GM19372 (cell line): ENCODE results near the gene CNTN2.

Experiments
- ATAC-seq: cut with Tn5 transposase; IDR thresholded peaks from one replicate; pipeline ENCODE4 v1.9.1; 2021; ENCODE audit warnings: mild to moderate bottlenecking, low read depth, moderate library complexity; ENCODE audit not compliant: unreplicated experiment

The CNTN2 gene

DNA sequence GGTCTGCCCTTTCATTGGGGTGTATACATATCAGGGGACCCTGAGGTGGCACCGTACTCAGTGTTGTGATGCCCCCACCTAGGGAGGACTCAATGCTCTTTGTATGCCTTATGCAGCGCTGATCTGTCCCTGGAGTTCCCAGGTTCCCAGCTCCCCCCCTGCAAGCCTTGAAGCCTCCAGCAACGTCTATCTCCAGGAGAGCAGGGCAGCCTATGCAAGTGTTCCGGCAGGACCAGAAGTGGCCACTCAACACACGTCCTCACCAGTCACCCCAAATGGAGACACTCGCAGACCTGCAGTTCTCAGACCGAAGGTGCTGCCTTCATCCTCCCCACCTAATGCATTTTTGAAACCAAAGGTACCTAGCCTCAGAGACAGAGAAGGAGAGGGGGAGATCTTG lies 25.2 kb upstream of the CNTN2 start:
- no peak for ATAC-seq

DNA sequence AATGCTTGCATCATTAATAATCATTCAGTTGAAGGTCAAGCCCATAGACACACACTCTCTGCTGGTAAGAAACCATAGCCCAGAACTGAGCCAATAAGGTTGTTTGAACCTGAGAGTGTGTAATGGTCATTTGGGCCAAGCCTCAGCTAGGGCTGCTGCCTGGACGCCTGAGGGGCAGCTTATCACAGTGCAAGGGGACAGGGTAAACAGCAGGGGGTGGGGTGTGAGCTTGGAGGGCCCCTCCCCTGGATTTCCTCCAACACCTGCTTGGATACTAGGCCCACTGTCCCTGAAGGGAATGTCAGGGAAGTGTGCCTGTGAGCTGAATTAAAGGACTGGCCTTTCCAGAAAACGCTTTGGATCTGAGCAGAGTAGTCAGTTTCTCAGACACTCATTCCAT lies 24.6 kb upstream of the CNTN2 start:
- ATAC-seq, result no peak

DNA sequence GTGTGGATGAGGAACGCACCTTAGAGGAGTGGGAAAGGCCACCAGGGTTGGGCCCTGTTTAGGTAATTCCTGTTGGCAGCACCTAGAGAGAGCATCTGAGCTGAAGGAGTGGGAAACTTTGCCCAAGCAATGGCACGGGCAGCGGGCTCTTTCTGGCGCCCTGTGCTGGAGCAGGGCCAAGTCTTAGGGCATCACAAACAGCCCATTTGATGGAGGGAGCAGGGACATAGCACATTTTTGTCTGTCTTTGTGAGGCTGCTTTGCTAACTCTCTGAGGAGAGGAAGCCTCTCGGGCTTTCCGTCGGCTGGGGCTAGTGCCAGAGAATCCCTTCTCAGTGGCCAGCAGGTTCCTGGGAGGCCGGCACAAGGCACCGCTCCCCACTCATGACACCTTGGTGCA lies 22.5 kb upstream of the CNTN2 start:
- ATAC-seq, result no peak

- no peak for ATAC-seq
These were observed 18.3 kb upstream of the CNTN2 start for GRCh38 chr1:205024679-205025078.

DNA sequence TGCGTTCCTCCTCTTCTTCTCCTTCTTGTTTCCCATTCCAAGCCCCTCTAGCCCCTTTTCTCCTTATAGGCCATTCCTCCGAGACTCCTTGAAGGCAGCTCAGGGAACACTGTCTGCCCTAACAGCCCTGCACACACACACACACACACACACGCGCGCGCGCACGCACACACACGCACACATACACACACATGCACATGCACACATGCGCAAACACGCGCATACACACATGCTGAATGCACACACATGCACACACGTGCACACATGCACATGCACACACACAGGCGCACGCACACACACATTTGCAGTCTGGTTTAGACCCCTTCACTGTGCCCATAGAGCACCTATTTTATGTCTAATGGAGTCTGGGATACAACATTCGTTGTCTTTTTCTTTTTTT lies 17.8 kb upstream of the CNTN2 start:
- no peak for ATAC-seq

DNA sequence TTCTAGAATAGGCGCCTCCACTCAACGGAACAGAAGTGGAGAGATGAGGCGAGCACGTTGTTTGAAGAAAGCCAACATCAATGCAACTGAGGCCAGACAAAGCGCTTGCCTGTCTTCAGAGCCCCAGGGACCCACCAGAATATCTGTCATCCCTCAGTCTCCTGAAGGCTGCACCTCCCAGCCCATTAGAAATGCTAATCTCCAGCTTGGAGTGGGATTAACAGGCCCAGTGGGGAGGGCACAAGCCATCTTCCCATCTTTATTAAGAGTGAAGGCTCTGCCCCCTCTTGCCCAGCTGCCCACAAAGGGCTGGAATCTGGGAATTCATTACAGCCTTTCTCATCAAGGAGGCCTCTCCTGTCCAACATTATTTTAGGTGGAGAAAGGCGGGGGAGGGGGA lies 16.8 kb upstream of the CNTN2 start:
- no peak for ATAC-seq

- no peak for ATAC-seq
These were observed 14.6 kb upstream of the CNTN2 start for GRCh38 chr1:205028390-205028789.

- no peak for ATAC-seq
These were observed 14.1 kb upstream of the CNTN2 start for GRCh38 chr1:205028924-205029323.

- ATAC-seq, result no peak
These were observed 12.8 kb upstream of the CNTN2 start for GRCh38 chr1:205030241-205030640.

GRCh38 chr1:205030896-205031295 lies 12.1 kb upstream of the CNTN2 start:
- ATAC-seq, result no peak

DNA sequence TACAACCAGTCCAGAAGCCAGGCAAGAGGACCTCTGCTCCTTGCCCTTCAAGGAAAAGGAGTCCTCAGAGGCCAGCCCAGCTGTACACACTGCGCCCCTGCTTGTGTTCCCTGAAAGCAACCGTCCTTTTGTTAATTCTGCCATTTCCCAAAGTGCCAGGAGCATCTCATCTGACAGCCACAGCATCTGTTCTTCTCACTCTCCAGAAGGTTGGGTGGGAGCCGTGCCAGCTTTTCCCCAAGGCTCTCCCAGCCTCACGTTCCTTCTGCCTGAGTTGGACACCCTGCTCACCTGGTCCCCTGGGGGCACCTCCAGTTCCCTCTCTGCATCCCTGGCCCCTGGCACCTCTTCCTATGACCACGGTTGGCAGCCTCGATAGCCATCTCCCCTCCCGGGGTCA lies 10.5 kb upstream of the CNTN2 start:
- no peak for ATAC-seq

GRCh38 chr1:205037539-205037938 lies 5.5 kb upstream of the CNTN2 start:
- no peak for ATAC-seq

DNA sequence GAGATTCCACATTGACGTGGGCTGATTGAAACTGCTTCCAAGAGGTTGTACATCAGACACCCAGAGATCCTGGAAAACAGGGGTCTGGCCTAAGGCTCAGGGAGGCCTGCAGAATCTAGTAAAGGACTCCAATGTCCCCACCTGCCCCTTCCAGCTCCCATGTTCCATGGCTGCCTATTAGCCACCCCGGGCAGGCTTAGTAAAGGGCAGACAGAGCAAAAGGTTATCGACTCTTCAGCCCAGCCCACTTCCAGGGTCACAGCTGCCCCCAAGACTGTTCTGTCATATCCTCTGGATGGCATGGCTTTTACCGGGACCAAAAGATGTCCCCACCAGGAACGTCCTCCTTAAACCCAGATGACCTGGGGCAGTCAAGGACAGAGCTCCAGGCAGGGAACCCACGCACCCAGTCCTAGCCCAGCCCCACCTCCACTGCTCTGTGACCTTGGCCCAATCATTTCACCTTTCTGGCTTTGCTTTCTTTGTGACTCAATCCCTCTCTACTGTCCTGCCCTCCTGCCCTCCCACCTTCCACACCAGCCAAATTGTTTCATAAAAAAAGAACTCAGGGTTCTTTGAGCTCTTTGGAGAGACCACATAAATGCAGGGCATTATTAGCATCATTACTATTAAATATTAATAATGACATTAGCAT lies 4.8 kb upstream of the CNTN2 start:
- ATAC-seq, result no peak

- no peak for ATAC-seq
These were observed 1.9 kb upstream of the CNTN2 start for GRCh38 chr1:205041001-205041715.

DNA sequence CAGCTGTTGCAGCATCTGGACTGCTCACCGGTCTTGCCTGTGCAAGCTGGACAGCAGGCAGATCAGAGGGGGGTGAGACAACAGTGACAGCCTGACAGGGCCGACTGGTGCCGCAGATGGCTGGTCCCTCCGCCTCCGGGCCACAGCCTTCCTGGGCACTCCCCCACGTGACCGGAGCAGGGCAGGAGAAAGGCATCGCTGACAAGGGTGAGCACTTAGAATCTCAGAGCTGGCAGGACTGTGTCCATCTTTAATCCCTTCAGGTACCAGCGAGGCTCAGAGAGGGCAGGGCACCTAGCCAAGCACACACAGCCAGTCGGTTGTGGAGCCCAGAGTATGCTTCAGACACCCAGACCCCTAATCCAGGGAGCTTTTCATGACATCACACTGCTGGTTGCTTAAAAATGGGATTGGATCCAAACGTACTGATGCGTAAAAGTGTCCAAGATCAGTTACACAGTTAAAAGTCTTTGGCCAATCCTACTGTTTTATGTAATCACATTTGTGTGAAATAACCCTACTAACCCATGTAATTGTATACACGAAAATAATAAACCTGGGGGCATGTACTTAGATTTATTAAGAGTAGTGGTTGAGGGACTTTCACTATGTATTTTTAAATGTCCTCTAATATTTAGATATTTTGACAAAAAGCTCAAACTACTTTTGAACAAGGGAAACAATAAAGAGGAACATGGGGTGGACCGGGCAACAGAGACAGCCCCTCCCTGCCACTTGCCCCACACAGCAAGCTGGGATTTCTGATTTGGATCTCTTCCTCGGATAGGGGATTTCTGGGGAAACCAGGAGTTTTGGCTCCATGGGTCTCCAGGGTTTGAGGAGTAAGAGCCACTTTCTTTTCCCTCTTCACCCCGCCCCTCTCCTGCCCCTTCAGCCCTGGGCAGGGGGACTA lies 758 bp upstream of the CNTN2 start:
- no peak for ATAC-seq

- no peak for ATAC-seq
These were observed 854 bp downstream of the CNTN2 start for GRCh38 chr1:205043866-205044265.

DNA sequence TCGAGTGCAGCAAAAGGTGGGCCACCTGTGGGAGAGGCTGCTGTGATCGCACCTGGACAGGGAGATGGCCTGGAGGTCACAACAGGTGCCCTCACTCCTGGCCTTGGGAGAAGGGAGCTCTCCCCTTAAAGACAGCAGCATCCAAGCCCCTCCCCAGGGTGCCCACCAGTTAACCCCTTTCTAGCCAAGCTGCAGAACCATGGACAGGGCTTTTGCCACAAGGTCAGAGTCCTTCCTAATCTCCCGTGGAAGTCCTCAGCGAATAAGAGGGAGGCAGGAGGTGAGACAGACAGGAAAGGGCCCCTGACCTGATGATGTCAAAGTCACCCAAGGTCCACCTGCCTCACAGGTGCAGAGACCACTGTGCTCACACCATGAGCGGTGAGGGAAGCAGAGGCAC lies 1.7 kb downstream of the CNTN2 start:
- ATAC-seq, result no peak

- ATAC-seq, result no peak
These were observed 2.1 kb downstream of the CNTN2 start for GRCh38 chr1:205045146-205045545.

- no peak for ATAC-seq
These were observed 3.9 kb downstream of the CNTN2 start for GRCh38 chr1:205046870-205047269.

GRCh38 chr1:205047764-205048231 lies 4.8 kb downstream of the CNTN2 start:
- ATAC-seq, result no peak

DNA sequence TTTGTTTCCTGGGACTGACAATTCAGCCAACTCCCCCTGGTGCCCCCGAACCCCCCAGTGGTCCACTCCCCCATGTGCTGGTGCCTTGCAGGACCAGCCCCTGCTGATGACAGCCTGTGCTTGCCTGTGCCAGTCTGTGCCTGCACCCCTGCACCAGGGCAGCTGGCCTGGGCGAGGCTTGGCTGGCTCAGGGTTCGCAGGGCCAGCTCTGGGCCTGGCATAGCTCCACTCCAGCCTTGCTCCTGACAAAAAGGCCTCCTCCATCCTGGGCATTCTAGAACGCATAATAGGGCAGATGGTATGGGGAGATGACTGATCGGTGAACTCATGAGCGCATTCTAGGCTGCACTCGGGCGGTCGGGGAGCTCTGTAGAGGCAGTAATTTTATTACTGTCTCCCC lies 5.4 kb downstream of the CNTN2 start:
- no peak for ATAC-seq
